HepG2 (cell line): ENCODE data around the gene TMEM117. TPM values are rescaled to one million over a fixed set of nuclear protein-coding genes. Genes with fewer than 3 reads are reported as not detected.
A peak's percentile ranks its signal among the peaks of the same experiment; 100 is the strongest.

Experiments used
- AGO2 ChIP-seq: fragments of 200-400 bp; formaldehyde crosslinking; optimal IDR thresholded peaks from 2 replicates; pipeline ENCODE3; 2017; ENCODE audit warnings: mild to moderate bottlenecking, low read depth, low read length, moderate library complexity
- FOSL1 ChIP-seq: sonication (generic); formaldehyde crosslinking; IDR thresholded peaks from 2 replicates; pipeline ENCODE4 v1.9.0; 2021; ENCODE audit warnings: missing genetic modification reagents, borderline replicate concordance
- GPN1 ChIP-seq: sonication (generic); formaldehyde crosslinking; IDR thresholded peaks from 2 replicates; pipeline ENCODE4 v1.5.1; 2020; ENCODE audit warnings: missing genetic modification reagents, borderline replicate concordance
- HOXA5 ChIP-seq: sonication (generic); formaldehyde crosslinking; IDR thresholded peaks from 2 replicates; pipeline ENCODE4 v1.4.0; 2020; ENCODE audit warnings: missing genetic modification reagents
- JDP2 ChIP-seq: sonication (generic); formaldehyde crosslinking; IDR thresholded peaks from 2 replicates; pipeline ENCODE4 v1.8.1; 2022; ENCODE audit warnings: missing genetic modification reagents, borderline replicate concordance
- NCOA2 ChIP-seq: sonication (generic); formaldehyde crosslinking; IDR thresholded peaks from 2 replicates; pipeline ENCODE4 v1.8.0; 2022; ENCODE audit warnings: inconsistent platforms
- ONECUT2 ChIP-seq: sonication (generic); formaldehyde crosslinking; IDR thresholded peaks from 2 replicates; pipeline ENCODE4 v1.4.0; 2020; ENCODE audit warnings: missing genetic modification reagents
- ZFP36L1 ChIP-seq: sonication (generic); formaldehyde crosslinking; IDR thresholded peaks from 2 replicates; pipeline ENCODE4 v1.8.0; 2022; ENCODE audit warnings: mild to moderate bottlenecking, missing genetic modification reagents, moderate library complexity
- ZNF350 ChIP-seq: sonication (generic); formaldehyde crosslinking; IDR thresholded peaks from 2 replicates; pipeline ENCODE4 v1.4.0; 2020; ENCODE audit warnings: mild to moderate bottlenecking, low read depth, missing genetic modification reagents, borderline replicate concordance
- ZNF607 ChIP-seq: sonication (generic); formaldehyde crosslinking; IDR thresholded peaks from 2 replicates; pipeline ENCODE4 v1.5.1; 2020; ENCODE audit warnings: missing genetic modification reagents, mild to moderate bottlenecking, borderline replicate concordance
- ZSCAN21 ChIP-seq: sonication (generic); formaldehyde crosslinking; IDR thresholded peaks from 2 replicates; pipeline ENCODE4 v1.8.0; 2022; ENCODE audit warnings: mild to moderate bottlenecking, missing genetic modification reagents, moderate library complexity, borderline replicate concordance
- polyA plus RNA-seq, 8 experiments: library from polyadenylated mRNA; depleted of rRNA in 3 of 8; stranded (reverse) in 7 of 8; unstranded in 1 of 8; fragments of >200 nt; fragmentation: Illumina TruSeq in 4 of 8; extraction: Trizol in 4 of 8; gene quantifications; 2 replicates each; pipeline versions ENCODE4 v1.2.1 to v1.2.3, GENCODE V29; 2011 to 2016; ENCODE audit warnings: low read depth in 4 of 8, missing spikeins in 1 of 8, mixed read lengths in 1 of 8; ENCODE audit not compliant: insufficient read depth in 1 of 8
- total RNA-seq, 5 experiments: library from RNA; depleted of rRNA; stranded (reverse); fragments of >200 nt; fragmentation: Illumina TruSeq; extraction: Trizol; gene quantifications; 2 replicates each; pipeline ENCODE4 v1.2.3, GENCODE V29; 2016; ENCODE audit warnings: low read depth in 1 of 5
- TF ChIP-seq, protein P1 (sequence below): sonication (generic); formaldehyde crosslinking; IDR thresholded peaks from 2 replicates; pipeline ENCODE4 v1.4.0; 2020; ENCODE audit warnings: mild to moderate bottlenecking, missing genetic modification reagents
- TF ChIP-seq, protein P2 (sequence below): sonication (generic); formaldehyde crosslinking; IDR thresholded peaks from 2 replicates; pipeline ENCODE4 v1.8.1; 2023; ENCODE audit warnings: mild to moderate bottlenecking, inconsistent platforms, moderate library complexity, missing genetic modification reagents, borderline replicate concordance
- TF ChIP-seq, protein P3 (sequence below): sonication (generic); formaldehyde crosslinking; IDR thresholded peaks from 2 replicates; pipeline ENCODE4 v1.4.0; 2020; ENCODE audit warnings: low read depth, mild to moderate bottlenecking, missing genetic modification reagents
- TF ChIP-seq, protein P4 (sequence below): IDR thresholded peaks from 2 replicates; pipeline ENCODE4 v1.4.0; 2020; ENCODE audit warnings: mild to moderate bottlenecking, missing genetic modification reagents

The TMEM117 gene
- total and polyA plus RNA-seq, 2 of the 13 experiments (the other 11 are each of a cell fraction or from before 2014, with no cell fraction given): 2.8 to 8.5 TPM

DNA sequence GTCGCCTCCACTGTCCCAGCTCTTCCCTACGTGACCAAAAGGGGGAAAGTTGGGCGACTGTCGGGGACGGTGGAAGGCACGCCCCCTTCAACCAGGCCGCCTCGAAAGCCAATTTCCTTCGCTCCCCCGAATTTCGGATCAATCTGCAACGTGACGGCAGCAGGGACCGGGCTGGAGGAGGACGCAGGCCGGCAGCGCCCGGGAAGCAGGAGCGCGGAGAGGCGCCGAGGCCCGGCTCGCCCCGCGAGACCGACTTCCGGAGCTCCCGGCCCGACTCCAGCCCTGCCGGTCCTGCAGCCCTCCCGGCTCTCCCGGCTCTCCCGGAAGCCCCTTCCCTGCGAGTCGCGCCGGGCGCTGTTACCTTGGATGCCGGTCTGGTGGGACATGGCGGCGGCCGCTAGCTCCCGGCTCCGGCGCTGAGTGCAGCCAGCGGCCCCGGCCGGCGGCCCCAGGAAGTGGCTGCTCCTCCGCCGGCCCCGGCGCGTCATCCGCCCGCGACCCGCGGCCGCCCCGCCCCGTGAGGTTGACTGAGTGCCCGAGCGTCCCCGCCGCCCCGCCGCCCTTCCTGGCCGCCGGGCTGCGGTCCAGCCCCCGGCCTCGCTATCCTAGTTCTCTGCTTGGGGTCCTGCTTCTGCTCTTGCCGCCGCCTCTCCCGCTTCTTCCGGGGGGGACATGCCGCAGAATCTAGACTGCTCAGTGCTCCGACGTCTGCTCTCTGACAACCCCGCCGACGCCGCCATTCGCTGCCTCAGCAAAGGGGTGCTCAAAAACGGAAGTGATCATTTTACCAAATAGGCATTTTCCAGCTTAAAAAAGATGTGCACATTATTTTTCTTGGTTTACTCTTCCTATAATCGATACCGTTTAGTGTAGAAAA lies 29.8 kb upstream of the TMEM117 start, which contains the start of gene TWF1 (continued):
- TF ChIP-seq, protein P1, sequence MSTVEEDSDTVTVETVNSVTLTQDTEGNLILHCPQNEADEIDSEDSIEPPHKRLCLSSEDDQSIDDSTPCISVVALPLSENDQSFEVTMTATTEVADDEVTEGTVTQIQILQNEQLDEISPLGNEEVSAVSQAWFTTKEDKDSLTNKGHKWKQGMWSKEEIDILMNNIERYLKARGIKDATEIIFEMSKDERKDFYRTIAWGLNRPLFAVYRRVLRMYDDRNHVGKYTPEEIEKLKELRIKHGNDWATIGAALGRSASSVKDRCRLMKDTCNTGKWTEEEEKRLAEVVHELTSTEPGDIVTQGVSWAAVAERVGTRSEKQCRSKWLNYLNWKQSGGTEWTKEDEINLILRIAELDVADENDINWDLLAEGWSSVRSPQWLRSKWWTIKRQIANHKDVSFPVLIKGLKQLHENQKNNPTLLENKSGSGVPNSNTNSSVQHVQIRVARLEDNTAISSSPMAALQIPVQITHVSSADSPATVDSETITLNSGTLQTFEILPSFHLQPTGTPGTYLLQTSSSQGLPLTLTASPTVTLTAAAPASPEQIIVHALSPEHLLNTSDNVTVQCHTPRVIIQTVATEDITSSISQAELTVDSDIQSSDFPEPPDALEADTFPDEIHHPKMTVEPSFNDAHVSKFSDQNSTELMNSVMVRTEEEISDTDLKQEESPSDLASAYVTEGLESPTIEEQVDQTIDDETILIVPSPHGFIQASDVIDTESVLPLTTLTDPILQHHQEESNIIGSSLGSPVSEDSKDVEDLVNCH (CRISPR knock-in tag): no peak
- TF ChIP-seq ZSCAN21 (no peak; the same call in 1 of the 2 replicates), NCOA2 (CRISPR knock-in tag) (no peak), ZNF350 (CRISPR knock-in tag) (no peak; the same call in 1 of the 2 replicates), AGO2 (peak; percentile 64), FOSL1 (CRISPR knock-in tag) (no peak), ZFP36L1 (CRISPR knock-in tag) (no peak), ONECUT2 (CRISPR knock-in tag) (no peak), ZNF607 (CRISPR knock-in tag) (peak; percentile 66; the same call in 1 of the 2 replicates), GPN1 (CRISPR knock-in tag) (no peak), JDP2 (CRISPR knock-in tag) (no peak; the same call in 1 of the 2 replicates), HOXA5 (CRISPR knock-in tag) (peak; percentile 56; the same call in 1 of the 2 replicates)
- TF ChIP-seq, protein P2, sequence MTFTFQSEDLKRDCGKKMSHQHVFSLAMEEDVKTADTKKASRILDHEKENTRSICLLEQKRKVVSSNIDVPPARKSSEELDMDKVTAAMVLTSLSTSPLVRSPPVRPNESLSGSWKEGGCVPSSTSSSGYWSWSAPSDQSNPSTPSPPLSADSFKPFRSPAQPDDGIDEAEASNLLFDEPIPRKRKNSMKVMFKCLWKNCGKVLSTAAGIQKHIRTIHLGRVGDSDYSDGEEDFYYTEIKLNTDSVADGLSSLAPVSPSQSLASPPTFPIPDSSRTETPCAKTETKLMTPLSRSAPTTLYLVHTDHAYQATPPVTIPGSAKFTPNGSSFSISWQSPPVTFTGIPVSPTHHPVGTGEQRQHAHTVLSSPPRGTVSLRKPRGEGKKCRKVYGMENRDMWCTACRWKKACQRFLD: no peak; the same call in 1 of the 2 replicates
- TF ChIP-seq, protein P3, sequence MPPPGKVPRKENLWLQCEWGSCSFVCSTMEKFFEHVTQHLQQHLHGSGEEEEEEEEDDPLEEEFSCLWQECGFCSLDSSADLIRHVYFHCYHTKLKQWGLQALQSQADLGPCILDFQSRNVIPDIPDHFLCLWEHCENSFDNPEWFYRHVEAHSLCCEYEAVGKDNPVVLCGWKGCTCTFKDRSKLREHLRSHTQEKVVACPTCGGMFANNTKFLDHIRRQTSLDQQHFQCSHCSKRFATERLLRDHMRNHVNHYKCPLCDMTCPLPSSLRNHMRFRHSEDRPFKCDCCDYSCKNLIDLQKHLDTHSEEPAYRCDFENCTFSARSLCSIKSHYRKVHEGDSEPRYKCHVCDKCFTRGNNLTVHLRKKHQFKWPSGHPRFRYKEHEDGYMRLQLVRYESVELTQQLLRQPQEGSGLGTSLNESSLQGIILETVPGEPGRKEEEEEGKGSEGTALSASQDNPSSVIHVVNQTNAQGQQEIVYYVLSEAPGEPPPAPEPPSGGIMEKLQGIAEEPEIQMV (CRISPR knock-in tag): no peak
- TF ChIP-seq, protein P4, sequence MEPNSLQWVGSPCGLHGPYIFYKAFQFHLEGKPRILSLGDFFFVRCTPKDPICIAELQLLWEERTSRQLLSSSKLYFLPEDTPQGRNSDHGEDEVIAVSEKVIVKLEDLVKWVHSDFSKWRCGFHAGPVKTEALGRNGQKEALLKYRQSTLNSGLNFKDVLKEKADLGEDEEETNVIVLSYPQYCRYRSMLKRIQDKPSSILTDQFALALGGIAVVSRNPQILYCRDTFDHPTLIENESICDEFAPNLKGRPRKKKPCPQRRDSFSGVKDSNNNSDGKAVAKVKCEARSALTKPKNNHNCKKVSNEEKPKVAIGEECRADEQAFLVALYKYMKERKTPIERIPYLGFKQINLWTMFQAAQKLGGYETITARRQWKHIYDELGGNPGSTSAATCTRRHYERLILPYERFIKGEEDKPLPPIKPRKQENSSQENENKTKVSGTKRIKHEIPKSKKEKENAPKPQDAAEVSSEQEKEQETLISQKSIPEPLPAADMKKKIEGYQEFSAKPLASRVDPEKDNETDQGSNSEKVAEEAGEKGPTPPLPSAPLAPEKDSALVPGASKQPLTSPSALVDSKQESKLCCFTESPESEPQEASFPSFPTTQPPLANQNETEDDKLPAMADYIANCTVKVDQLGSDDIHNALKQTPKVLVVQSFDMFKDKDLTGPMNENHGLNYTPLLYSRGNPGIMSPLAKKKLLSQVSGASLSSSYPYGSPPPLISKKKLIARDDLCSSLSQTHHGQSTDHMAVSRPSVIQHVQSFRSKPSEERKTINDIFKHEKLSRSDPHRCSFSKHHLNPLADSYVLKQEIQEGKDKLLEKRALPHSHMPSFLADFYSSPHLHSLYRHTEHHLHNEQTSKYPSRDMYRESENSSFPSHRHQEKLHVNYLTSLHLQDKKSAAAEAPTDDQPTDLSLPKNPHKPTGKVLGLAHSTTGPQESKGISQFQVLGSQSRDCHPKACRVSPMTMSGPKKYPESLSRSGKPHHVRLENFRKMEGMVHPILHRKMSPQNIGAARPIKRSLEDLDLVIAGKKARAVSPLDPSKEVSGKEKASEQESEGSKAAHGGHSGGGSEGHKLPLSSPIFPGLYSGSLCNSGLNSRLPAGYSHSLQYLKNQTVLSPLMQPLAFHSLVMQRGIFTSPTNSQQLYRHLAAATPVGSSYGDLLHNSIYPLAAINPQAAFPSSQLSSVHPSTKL: no peak; the same call in 1 of the 2 replicates
